Activated CD4-positive, alpha-beta memory T cell treated with anti-CD3 and anti-CD28 coated beads for 36 hours (primary cell): ENCODE measurements around the gene PCDHGA6. TPM values are rescaled to one million over a fixed set of nuclear protein-coding genes. Genes with fewer than 3 reads are reported as not detected.
"Not testable (repeated sequence)": the region's sequence is repeated elsewhere in the genome, so short reads cannot be mapped to it uniquely, and the experiment has no call there.

Source experiments
- CTCF ChIA-PET: fragments of 350-600 bp; sonication (Branson Sonifier 250); formaldehyde crosslinking; loops from one replicate; lab custom pipeline; 2021; ENCODE audit warnings: antibody characterized with exemption, inconsistent platforms; lab: Charles Lee
- POLR2A ChIA-PET: fragments of 350-600 bp; sonication (Branson Sonifier 250); formaldehyde crosslinking; loops from one replicate; lab custom pipeline; 2021; ENCODE audit warnings: antibody characterized with exemption; lab: Charles Lee
- DNase-seq: peaks from one replicate; pipeline ENCODE4 v3.0.0-alpha.2; 2020
- H3K27ac Mint-ChIP-seq: one replicate; pipeline ENCODE4 v1.8.0; 2021; ENCODE audit warnings: mixed read lengths
- H3K27me3 Mint-ChIP-seq: one replicate; pipeline ENCODE4 v1.8.0; 2021; ENCODE audit warnings: mixed read lengths
- H3K36me3 Mint-ChIP-seq: one replicate; pipeline ENCODE4 v1.8.0; 2021; ENCODE audit warnings: mixed read lengths
- H3K4me1 Mint-ChIP-seq: one replicate; pipeline ENCODE4 v1.8.0; 2021; ENCODE audit warnings: low read depth, mixed read lengths
- H3K4me3 Mint-ChIP-seq: one replicate; pipeline ENCODE4 v1.8.0; 2021; ENCODE audit warnings: mild to moderate bottlenecking, mixed read lengths
- H3K9me3 Mint-ChIP-seq: one replicate; pipeline ENCODE4 v1.8.0; 2021; ENCODE audit warnings: mixed read lengths
- intact Hi-C: fragments of 100-400 bp; cut with micrococcal nuclease; formaldehyde crosslinking; loops from one replicate; pipeline ENCODE4 v1.15.1; 2023
- total RNA-seq, 2 experiments: library from RNA; stranded (reverse); gene quantifications; one replicate each; pipeline ENCODE4 v1.2.3, GENCODE V29; 2021

Gene PCDHGA6
- total RNA-seq, 2 experiments from 2014 or later, result 0.05 to 0.10 TPM

DNA sequence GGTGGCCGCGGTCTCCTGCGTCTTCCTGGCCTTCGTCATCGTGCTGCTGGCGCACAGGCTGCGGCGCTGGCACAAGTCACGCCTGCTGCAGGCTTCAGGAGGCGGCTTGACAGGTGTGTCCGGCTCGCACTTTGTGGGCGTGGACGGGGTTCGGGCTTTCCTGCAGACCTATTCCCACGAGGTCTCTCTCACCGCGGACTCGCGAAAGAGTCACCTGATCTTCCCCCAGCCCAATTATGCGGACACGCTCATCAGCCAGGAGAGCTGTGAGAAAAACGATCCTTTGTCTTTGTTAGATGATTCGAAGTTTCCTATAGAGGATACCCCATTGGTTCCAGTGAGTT is 41.6 kb downstream of the PCDHGA6 start:
- intact Hi-C loops, result loop anchor here (10.0 kb wide), 1 partner anchor 50 kb away; the partner anchor contains the start of gene PCDHGA5
- H3K27ac Mint-ChIP-seq, DNase-seq, POLR2A ChIA-PET, H3K4me3 Mint-ChIP-seq: not testable (repeated sequence)
- CTCF ChIA-PET, result interaction anchor here (1.3 to 3.1 kb wide), 2 partner anchors 15 to 97 kb away, joined by 4 to 32 read pairs; partner anchors contain the start of gene PCDHGA12
- Mint-ChIP-seq H3K27me3 (peaks cover 64% of the 10 kb centered on the region), H3K36me3 (peaks cover 28% of the 10 kb centered on the region), H3K9me3 (peaks cover 27% of the 10 kb centered on the region), H3K4me1 (peaks cover 15% of the 10 kb centered on the region)

DNA sequence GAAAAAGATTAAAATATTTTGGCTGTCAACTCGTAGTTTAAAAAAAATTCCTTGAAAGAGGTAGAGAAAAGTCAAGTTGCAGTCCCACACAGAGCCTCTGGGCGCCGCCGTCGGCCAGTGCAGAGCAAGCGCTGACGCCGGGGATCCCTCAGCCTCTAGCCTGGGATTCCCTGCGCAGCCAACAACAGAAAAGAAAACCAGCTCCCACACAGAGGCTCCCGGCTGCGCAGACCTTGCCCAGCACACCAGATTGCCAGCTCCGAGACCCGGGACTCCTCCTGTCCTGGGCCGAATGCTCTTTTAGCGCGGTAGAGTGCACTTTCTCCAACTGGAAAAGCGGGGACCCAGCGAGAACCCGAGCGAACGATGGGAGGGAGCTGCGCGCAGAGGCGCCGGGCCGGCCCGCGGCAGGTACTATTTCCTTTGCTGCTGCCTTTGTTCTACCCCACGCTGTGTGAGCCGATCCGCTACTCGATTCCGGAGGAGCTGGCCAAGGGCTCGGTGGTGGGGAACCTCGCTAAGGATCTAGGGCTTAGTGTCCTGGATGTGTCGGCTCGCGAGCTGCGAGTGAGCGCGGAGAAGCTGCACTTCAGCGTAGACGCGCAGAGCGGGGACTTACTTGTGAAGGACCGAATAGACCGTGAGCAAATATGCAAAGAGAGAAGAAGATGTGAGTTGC is 43.9 kb downstream of the PCDHGA6 start, which contains the start of gene PCDHGB7:
Gene PCDHGB7, plus strand, starts transcription at position 184 of the 679 bp plus-strand sequence. Its CDS starts 183 bp downstream, at position 367.
- Mint-ChIP-seq H3K36me3 (peaks cover 37% of the 10 kb centered on the region), H3K4me3 (peak within 1 kb of the TSS; percentile 54), H3K9me3 (peaks cover 37% of the 10 kb centered on the region), H3K4me1 (peaks cover 19% of the 10 kb centered on the region), H3K27me3 (peaks cover 76% of the 10 kb centered on the region)
- intact Hi-C loops, result loop anchor here (1.0 to 10.0 kb wide), 2 partner anchors 53 to 147 kb away; partner anchors contain the start of gene PCDHGA5
- peak; percentile 71 for DNase-seq
- H3K27ac Mint-ChIP-seq, POLR2A ChIA-PET: not testable (repeated sequence)
- CTCF ChIA-PET, result interaction anchor here (1.0 to 2.5 kb wide), 7 partner anchors 11 to 150 kb away, joined by 3 to 15 read pairs (median 6); partner anchors contain the start of gene PCDHGB3

DNA sequence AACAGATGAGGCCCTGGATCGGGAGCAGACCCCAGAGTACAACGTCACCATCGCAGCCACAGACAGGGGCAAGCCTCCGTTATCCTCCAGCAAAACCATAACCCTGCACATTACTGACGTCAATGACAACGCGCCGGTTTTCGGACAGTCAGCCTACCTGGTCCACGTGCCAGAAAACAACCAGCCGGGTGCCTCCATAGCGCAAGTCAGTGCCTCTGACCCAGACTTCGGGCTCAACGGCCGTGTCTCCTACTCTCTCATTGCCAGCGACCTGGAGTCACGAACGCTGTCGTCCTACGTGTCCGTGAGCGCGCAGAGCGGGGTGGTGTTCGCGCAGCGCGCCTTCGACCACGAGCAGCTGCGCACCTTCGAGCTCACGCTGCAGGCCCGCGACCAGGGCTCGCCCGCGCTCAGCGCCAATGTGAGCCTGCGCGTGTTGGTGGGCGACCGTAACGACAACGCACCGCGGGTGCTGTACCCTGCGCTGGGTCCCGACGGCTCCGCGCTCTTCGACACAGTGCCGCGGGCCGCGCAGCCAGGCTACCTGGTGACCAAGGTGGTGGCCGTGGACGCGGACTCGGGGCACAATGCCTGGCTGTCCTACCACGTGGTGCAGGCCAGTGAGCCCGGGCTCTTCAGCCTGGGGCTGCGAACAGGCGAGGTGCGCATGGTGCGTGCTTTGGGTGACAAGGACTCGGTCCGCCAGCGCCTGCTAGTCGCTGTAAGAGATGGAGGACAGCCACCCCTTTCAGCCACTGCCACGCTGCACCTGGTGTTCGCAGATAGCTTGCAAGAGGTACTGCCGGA is 45.6 kb downstream of the PCDHGA6 start:
- POLR2A ChIA-PET, result no interaction called here
- CTCF ChIA-PET, result interaction anchor here (0.7 to 2.5 kb wide), 7 partner anchors 11 to 232 kb away, joined by 3 to 15 read pairs (median 6); partner anchors contain the start of genes PCDHB9 and PCDHGA12
- Mint-ChIP-seq H3K4me3 (no peak overlapping the region), H3K27me3 (peaks cover 72% of the 10 kb centered on the region), H3K27ac (no peak overlapping the region), H3K9me3 (peaks cover 40% of the 10 kb centered on the region), H3K36me3 (peaks cover 42% of the 10 kb centered on the region), H3K4me1 (peaks cover 10% of the 10 kb centered on the region)
- intact Hi-C loops, result loop anchor here (10.0 kb wide), 1 partner anchor 54 kb away; the partner anchor contains the start of gene PCDHGA5
- no peak for DNase-seq

DNA sequence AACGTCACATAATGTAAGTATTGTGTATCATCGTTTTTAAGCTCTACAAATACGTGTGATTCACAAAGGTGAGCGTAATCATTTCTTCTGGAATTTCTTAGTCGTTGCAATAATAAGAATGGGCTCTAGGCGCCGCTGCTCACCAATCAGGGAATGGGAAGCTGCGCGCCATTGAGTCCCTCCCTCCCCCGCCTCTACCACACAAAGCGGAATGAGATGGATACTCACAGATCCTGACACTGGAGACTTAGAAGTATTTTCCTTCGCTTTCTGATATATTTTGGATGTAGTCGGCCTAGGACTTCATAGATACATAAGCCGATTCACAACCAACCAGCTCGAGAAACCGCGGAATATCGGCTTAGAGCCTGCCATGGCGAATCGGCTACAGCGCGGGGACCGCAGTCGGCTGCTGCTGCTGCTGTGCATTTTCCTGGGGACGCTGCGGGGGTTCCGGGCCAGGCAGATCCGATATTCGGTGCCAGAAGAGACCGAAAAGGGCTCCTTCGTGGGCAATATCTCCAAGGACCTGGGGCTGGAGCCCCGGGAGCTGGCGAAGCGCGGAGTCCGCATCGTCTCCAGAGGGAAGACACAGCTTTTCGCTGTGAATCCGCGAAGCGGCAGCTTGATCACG is 47.3 kb downstream of the PCDHGA6 start, which contains the start of gene PCDHGA11:
Gene PCDHGA11, plus strand, starts transcription at position 197 of the 634 bp plus-strand sequence. Its CDS starts 177 bp downstream, at position 374.
- POLR2A ChIA-PET, result interaction anchor here (0.6 to 1.4 kb wide), 2 partner anchors 101 to 262 kb away, joined by 3 to 4 read pairs; partner anchors contain the start of gene TAF7
- H3K4me3 Mint-ChIP-seq, result peak within 1 kb of the TSS; percentile 72
- DNase-seq, result peak; percentile 66
- intact Hi-C loops, result loop anchor here (5.0 kb wide), 1 partner anchor 56 kb away; the partner anchor contains the start of gene PCDHGC3
- CTCF ChIA-PET, result interaction anchor here (0.6 to 2.6 kb wide), 20 partner anchors 8 to 225 kb away, joined by 3 to 27 read pairs (median 5); partner anchors contain the start of genes PCDHGA10, PCDHGA12, PCDHGB2 and PCDHGB3
- peaks cover 4% of the 10 kb centered on the region for H3K4me1 Mint-ChIP-seq
- peaks cover 35% of the 10 kb centered on the region for H3K36me3 Mint-ChIP-seq
- no peak within 1 kb of the TSS for H3K27ac Mint-ChIP-seq
- peaks cover 36% of the 10 kb centered on the region for H3K9me3 Mint-ChIP-seq
- H3K27me3 Mint-ChIP-seq, result peaks cover 68% of the 10 kb centered on the region

DNA sequence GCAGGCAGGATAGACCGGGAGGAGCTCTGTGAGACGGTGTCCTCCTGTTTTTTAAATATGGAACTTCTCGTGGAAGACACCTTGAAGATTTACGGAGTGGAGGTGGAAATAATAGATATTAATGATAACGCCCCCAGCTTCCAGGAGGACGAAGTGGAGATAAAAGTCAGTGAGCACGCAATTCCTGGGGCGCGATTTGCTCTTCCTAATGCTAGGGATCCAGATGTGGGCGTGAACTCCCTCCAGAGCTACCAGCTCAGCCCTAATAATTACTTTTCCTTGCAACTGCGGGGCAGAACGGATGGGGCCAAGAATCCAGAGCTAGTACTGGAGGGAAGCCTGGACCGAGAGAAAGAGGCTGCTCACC is 47.8 kb downstream of the PCDHGA6 start:
- Mint-ChIP-seq H3K27me3 (peaks cover 68% of the 10 kb centered on the region), H3K4me1 (peaks cover 4% of the 10 kb centered on the region), H3K36me3 (peaks cover 35% of the 10 kb centered on the region), H3K9me3 (peaks cover 36% of the 10 kb centered on the region), H3K4me3 (peak overlapping the region; percentile 72), H3K27ac (no peak overlapping the region)
- CTCF ChIA-PET, result interaction anchor here (0.6 to 2.6 kb wide), 18 partner anchors 8 to 225 kb away, joined by 3 to 27 read pairs (median 5); partner anchors contain the start of genes PCDHGA10, PCDHGA12, PCDHGB2 and PCDHGB3
- POLR2A ChIA-PET, result interaction anchor here (0.6 to 1.4 kb wide), 2 partner anchors 101 to 262 kb away, joined by 3 to 4 read pairs; partner anchors contain the start of gene TAF7
- intact Hi-C loops, result loop anchor here (5.0 kb wide), 1 partner anchor 56 kb away; the partner anchor contains the start of gene PCDHGC3
- DNase-seq, result no peak

DNA sequence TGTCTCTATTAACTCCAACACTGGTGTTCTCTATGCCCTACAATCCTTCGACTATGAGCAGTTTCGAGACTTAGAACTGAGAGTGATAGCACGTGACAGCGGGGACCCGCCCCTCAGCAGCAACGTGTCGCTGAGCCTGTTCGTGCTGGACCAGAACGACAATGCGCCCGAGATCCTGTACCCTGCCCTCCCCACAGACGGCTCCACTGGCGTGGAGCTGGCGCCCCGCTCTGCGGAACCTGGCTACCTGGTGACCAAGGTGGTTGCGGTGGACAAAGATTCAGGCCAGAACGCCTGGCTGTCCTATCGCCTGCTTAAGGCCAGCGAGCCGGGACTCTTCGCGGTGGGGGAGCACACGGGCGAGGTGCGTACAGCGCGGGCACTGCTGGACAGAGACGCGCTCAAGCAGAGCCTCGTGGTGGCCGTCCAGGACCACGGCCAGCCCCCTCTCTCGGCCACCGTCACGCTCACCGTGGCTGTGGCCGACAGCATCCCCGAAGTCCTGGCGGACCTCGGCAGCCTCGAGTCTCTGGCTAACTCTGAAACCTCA is 49.1 kb downstream of the PCDHGA6 start:
- Mint-ChIP-seq H3K9me3 (peaks cover 36% of the 10 kb centered on the region), H3K27ac (no peak overlapping the region), H3K4me3 (no peak overlapping the region), H3K36me3 (peaks cover 34% of the 10 kb centered on the region), H3K4me1 (peaks cover 4% of the 10 kb centered on the region), H3K27me3 (peaks cover 67% of the 10 kb centered on the region)
- intact Hi-C loops, result loop anchor here (5.0 kb wide), 1 partner anchor 54 kb away; the partner anchor contains the start of gene PCDHGC3
- POLR2A ChIA-PET, result no interaction called here
- DNase-seq, result no peak
- CTCF ChIA-PET, result interaction anchor here (0.6 to 2.6 kb wide), 3 partner anchors 89 to 1162 kb away, joined by 3 to 27 read pairs (median 3); no protein-coding TSS in a partner anchor

DNA sequence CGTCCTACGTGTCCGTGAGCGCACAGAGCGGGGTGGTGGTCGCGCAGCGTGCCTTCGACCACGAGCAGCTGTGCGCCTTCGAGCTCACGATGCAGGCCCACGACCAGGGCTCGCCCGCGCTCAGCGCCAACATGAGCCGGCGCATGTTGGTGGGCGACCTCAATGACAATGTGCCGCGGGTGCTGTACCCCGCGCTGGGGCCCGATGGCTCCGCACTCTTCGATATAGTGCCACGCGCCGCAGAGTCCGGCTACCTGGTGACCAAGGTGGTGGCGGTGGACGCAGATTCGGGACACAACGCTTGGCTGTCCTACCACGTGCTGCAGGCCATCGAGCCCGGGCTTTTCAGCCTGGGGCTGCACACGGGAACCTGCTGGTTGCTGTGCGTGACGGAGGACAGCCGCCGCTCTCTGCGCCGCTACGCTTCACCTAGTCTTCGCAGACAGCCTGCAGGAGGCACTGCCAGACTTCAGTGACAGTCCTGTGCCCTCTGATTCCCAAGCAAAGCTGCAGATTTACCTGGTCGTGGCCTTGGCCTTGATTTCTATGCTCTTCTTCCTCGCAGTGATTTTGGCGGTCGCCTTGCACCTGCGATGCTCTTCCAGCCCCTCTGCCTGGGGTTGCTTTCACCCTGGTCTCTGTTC is 54.2 kb downstream of the PCDHGA6 start:
- ChIA-PET POLR2A (no interaction called here), CTCF (interaction anchor here (1.4 to 4.7 kb wide), 3 partner anchors 7 to 130 kb away, joined by 5 to 32 read pairs (median 21); partner anchors contain the start of genes PCDHGA10 and PCDHGA11)
- peaks cover 26% of the 10 kb centered on the region for H3K9me3 Mint-ChIP-seq
- H3K4me3 Mint-ChIP-seq, result no peak overlapping the region
- peaks cover 58% of the 10 kb centered on the region for H3K27me3 Mint-ChIP-seq
- intact Hi-C loops, result no loop called here
- DNase-seq, result no peak
- peaks cover 25% of the 10 kb centered on the region for H3K36me3 Mint-ChIP-seq
- peaks cover 4% of the 10 kb centered on the region for H3K4me1 Mint-ChIP-seq
- no peak overlapping the region for H3K27ac Mint-ChIP-seq

Other genes starting within 250 kb of the PCDHGA6 start
- not detected for gene PCDHB5, start 238.7 kb upstream of the PCDHGA6 start, total RNA-seq
- not detected for gene PCDHB6, start 223.8 kb upstream of the PCDHGA6 start, total RNA-seq
- not detected for gene PCDHB7, start 201.2 kb upstream of the PCDHGA6 start, total RNA-seq
- not detected for gene PCDHB8, start 196.1 kb upstream of the PCDHGA6 start, total RNA-seq
- gene PCDHB16, start 191.5 kb upstream of the PCDHGA6 start, total RNA-seq, result not detected
- gene PCDHB9, start 186.7 kb upstream of the PCDHGA6 start, total RNA-seq, result not detected
- gene PCDHB10, start 181.5 kb upstream of the PCDHGA6 start, total RNA-seq, result not detected
- not detected for gene PCDHB11, start 174.3 kb upstream of the PCDHGA6 start, total RNA-seq
- not detected for gene PCDHB12, start 165.2 kb upstream of the PCDHGA6 start, total RNA-seq
- gene PCDHB13, start 160.0 kb upstream of the PCDHGA6 start, total RNA-seq, result not detected
- not detected for gene PCDHB14, start 150.5 kb upstream of the PCDHGA6 start, total RNA-seq
- gene PCDHB15, start 128.5 kb upstream of the PCDHGA6 start, total RNA-seq, result not detected
- gene SLC25A2, start 69.8 kb upstream of the PCDHGA6 start, total RNA-seq, result under 1 TPM; 0.19 to 0.31 TPM
- 10 to 100 TPM; 54.6 to 55.5 TPM for gene TAF7, start 53.1 kb upstream of the PCDHGA6 start, total RNA-seq
- not detected for gene PCDHGA1, start 43.4 kb upstream of the PCDHGA6 start, total RNA-seq
- gene PCDHGA2, start 35.1 kb upstream of the PCDHGA6 start, total RNA-seq, result not detected
- not detected for gene PCDHGA3, start 30.1 kb upstream of the PCDHGA6 start, total RNA-seq
- gene PCDHGB1, start 23.8 kb upstream of the PCDHGA6 start, total RNA-seq, result not detected
- under 1 TPM; 0.07 to 0.12 TPM for gene PCDHGA4, start 18.9 kb upstream of the PCDHGA6 start, total RNA-seq
- under 1 TPM; 0.10 to 0.19 TPM for gene PCDHGB2, start 13.9 kb upstream of the PCDHGA6 start, total RNA-seq
- gene PCDHGA5, start 9.7 kb upstream of the PCDHGA6 start, total RNA-seq, result not detected
- gene PCDHGB3, start 3.6 kb upstream of the PCDHGA6 start, total RNA-seq, result under 1 TPM in 1 of 2 experiments, not detected in 1; 0.10 TPM
- under 1 TPM in 1 of 2 experiments, not detected in 1; 0.07 TPM for gene PCDHGA7, start 8.9 kb downstream of the PCDHGA6 start, total RNA-seq
- gene PCDHGB4, start 13.8 kb downstream of the PCDHGA6 start, total RNA-seq, result under 1 TPM in 1 of 2 experiments, not detected in 1; 0.07 TPM
- gene PCDHGA8, start 18.7 kb downstream of the PCDHGA6 start, total RNA-seq, result not detected
- under 1 TPM; 0.12 to 0.15 TPM for gene PCDHGB5, start 24.1 kb downstream of the PCDHGA6 start, total RNA-seq
- under 1 TPM in 1 of 2 experiments, not detected in 1; 0.10 TPM for gene PCDHGA9, start 28.9 kb downstream of the PCDHGA6 start, total RNA-seq
- under 1 TPM in 1 of 2 experiments, not detected in 1; 0.07 TPM for gene PCDHGB6, start 34.1 kb downstream of the PCDHGA6 start, total RNA-seq
- under 1 TPM; 0.07 to 0.10 TPM for gene PCDHGA10, start 39.1 kb downstream of the PCDHGA6 start, total RNA-seq
- gene PCDHGB7, start 43.8 kb downstream of the PCDHGA6 start, total RNA-seq, result under 1 TPM in 1 of 2 experiments, not detected in 1; 0.07 TPM
- under 1 TPM in 1 of 2 experiments, not detected in 1; 0.05 TPM for gene PCDHGA11, start 47.2 kb downstream of the PCDHGA6 start, total RNA-seq
- gene PCDHGA12, start 56.6 kb downstream of the PCDHGA6 start, total RNA-seq, result under 1 TPM in 1 of 2 experiments, not detected in 1; 0.07 TPM
- not detected for gene PCDHGC3, start 102.1 kb downstream of the PCDHGA6 start, total RNA-seq
- not detected for gene PCDHGC4, start 111.1 kb downstream of the PCDHGA6 start, total RNA-seq
- gene PCDHGC5, start 115.2 kb downstream of the PCDHGA6 start, total RNA-seq, result not detected
- gene DIAPH1, start 245.1 kb downstream of the PCDHGA6 start, total RNA-seq, result 100 to 1,000 TPM; 225 to 227 TPM